Adrenal gland (tissue), 12 donors: ENCODE measurements around the gene TMEM60. TPM values are rescaled to one million over a fixed set of nuclear protein-coding genes. Genes with fewer than 3 reads are reported as not detected.

Source experiments
- DNase-seq, 7 donors: peaks; one replicate each; pipeline ENCODE4 v3.0.0-alpha.2; 2019 to 2020
- H3K27ac ChIP-seq, 5 donors: fragments of 200-600 bp; sonication (generic) in 4 of 5; 1 replicate in 3 of 5; 2 replicates in 2 of 5; pipeline versions ENCODE4 v1.5.1 to v1.8.0; 2016 to 2020; ENCODE audit warnings: mild to moderate bottlenecking in 1 of 5
- H3K27me3 ChIP-seq: fragments of 200-600 bp; 2 replicates; pipeline ENCODE4 v1.8.0; 2021
- H3K36me3 ChIP-seq, 2 donors: fragments of 200-600 bp; replicated peaks in 1 of 2; 1 replicate in 1 of 2; 2 replicates in 1 of 2; pipeline versions ENCODE4 v1.5.1 to v1.8.0; 2018 to 2022
- H3K4me1 ChIP-seq, 2 donors: fragments of 200-600 bp; replicated peaks in 1 of 2; 1 replicate in 1 of 2; 2 replicates in 1 of 2; pipeline versions ENCODE4 v1.5.1 to v1.8.0; 2018 to 2021
- H3K4me3 ChIP-seq, 4 donors: fragments of 200-600 bp; sonication (generic) in 3 of 4; one replicate each; pipeline ENCODE4 v1.5.1; 2016 to 2018
- H3K9me3 ChIP-seq, 3 donors: fragments of 200-600 bp; sonication (generic) in 1 of 3; replicated peaks in 1 of 3; 1 replicate in 2 of 3; 2 replicates in 1 of 3; pipeline versions ENCODE4 v1.5.1 to v1.8.0; 2016 to 2021
- POLR2A ChIP-seq, 2 donors: fragments of 450-650 bp; IDR thresholded peaks; one replicate each; pipeline ENCODE4 v1.6.1; 2017; ENCODE audit warnings: antibody characterized with exemption in 2 of 2, mild to moderate bottlenecking in 2 of 2, moderate library complexity in 1 of 2
- whole genome bisulfite sequencing, 4 donors: extraction: QIAGEN DNeasy Blood & Tissue Kit in 2 of 4; methylation state at CpG; one replicate each; pipeline versions ENCODE4 v1.1.5 to v1.1.7; 2013 to 2017; 5-methylcytosine and 5-hydroxymethylcytosine counted together
- intact Hi-C, 2 donors: fragments of 100-400 bp; cut with DNase I; formaldehyde crosslinking; loops; one replicate each; pipeline versions ENCODE4 v1.14.1 to v1.15.0; 2022 to 2023
- polyA plus RNA-seq, 3 donors: library from polyadenylated mRNA; stranded (reverse); fragments of 200-250 nt in 2 of 3; fragments of 350-450 nt in 1 of 3; fragmentation: Illumina TruSeq in 1 of 3; extraction: RNeasy Lipid Tissue Mini Kit (QIAGEN cat#74804) in 1 of 3; gene quantifications; one replicate each; pipeline ENCODE4 v1.2.3, GENCODE V29; 2013 to 2014
- total RNA-seq, 9 donors: library from RNA; depleted of rRNA in 4 of 9; stranded (reverse); fragments of >200 nt in 4 of 9; fragments of 120-200 nt in 1 of 9; fragmentation: NEBNext Ultra II Directional in 1 of 9; extraction: Animal tissue kit (Norgen Biotek cat#: 25700) in 1 of 9; gene quantifications; one replicate each; pipeline versions ENCODE4 v1.1.0 to v1.2.4, GENCODE V29; 2013 to 2023
- TF ChIP-seq, protein P1 (sequence below), 6 experiments: fragments of 450-650 bp in 4 of 6; fragments of 200-600 bp in 2 of 6; sonication (generic) in 1 of 6; IDR thresholded peaks; 1 replicate in 5 of 6; 2 replicates in 1 of 6; pipeline versions ENCODE4 v1.5.1 to v1.8.0; 2016 to 2021; ENCODE audit warnings: antibody characterized with exemption in 6 of 6, mild to moderate bottlenecking in 2 of 6, moderate library complexity in 1 of 6
- donor health status: healthy with polysubstance abuse.
- donor health status: Bipolar disorder and iron deficiency.
- donor health status: DM: yes; HTN: yes; CAD: no.
- donor health status: DM: no; HTN: no; CAD: no.
- donor health status: DM: no; HTN: no; CAD: no.
- donor health status: DM: yes; HTN: yes; CAD: no.

Gene TMEM60
- total and polyA plus RNA-seq, 12 donors: 13.8 to 30.6 (median 21.0) TPM

- Histone ChIP-seq H3K4me1 (no peaks in the 10 kb centered on the region), H3K27me3 (no peaks in the 10 kb centered on the region), H3K36me3 (peaks cover 0 to 12% of the 10 kb centered on the region in 2 donors), H3K4me3 (no peak overlapping the region), H3K9me3 (peaks cover 0 to 9% (median 0%) of the 10 kb centered on the region in 3 donors), H3K27ac (no peak overlapping the region)
- intact Hi-C loops: no loop called here
- 96 to 98% (median 98%) methylated on average over 4 of the region's 4 CpGs for WGBS, 4 donors
- no peak for TF ChIP-seq POLR2A (IDR thresholded peaks at IDR 0.05)
- TF ChIP-seq, protein P1, sequence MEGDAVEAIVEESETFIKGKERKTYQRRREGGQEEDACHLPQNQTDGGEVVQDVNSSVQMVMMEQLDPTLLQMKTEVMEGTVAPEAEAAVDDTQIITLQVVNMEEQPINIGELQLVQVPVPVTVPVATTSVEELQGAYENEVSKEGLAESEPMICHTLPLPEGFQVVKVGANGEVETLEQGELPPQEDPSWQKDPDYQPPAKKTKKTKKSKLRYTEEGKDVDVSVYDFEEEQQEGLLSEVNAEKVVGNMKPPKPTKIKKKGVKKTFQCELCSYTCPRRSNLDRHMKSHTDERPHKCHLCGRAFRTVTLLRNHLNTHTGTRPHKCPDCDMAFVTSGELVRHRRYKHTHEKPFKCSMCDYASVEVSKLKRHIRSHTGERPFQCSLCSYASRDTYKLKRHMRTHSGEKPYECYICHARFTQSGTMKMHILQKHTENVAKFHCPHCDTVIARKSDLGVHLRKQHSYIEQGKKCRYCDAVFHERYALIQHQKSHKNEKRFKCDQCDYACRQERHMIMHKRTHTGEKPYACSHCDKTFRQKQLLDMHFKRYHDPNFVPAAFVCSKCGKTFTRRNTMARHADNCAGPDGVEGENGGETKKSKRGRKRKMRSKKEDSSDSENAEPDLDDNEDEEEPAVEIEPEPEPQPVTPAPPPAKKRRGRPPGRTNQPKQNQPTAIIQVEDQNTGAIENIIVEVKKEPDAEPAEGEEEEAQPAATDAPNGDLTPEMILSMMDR (IDR thresholded peaks at IDR 0.05): no peak
- DNase-seq: no peak
Observed at GRCh38 chr7:77782383-77782782, 15.9 kb downstream of the TMEM60 start.

- H3K4me3 ChIP-seq: no peak overlapping the region
Observed at GRCh38 chr7:77778535-77778934, 19.7 kb downstream of the TMEM60 start.

DNA sequence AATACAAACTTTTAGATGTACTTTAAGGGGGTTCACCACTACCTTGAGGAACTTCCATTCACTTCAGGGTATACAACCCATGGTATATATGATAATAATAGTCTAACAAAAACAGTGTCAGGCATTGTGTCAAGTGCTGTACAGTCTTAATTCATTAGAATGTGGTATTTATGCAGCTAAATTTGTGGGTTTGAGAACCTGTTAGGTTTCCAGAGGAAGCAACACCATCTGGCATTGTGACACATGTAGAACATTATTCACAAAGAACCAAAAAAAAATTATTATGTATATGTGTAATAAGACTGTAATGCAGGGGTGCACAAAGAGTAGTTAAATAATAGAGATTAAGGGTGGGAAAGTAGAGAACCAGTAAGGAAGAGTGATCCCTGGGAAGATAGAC is 26.3 kb downstream of the TMEM60 start:
- H3K36me3 ChIP-seq: peaks cover 0 to 14% of the 10 kb centered on the region in 2 donors
- H3K27ac ChIP-seq: no peak overlapping the region
- TF ChIP-seq POLR2A (IDR thresholded peaks at IDR 0.05): no peak
- TF ChIP-seq, protein P1 (IDR thresholded peaks at IDR 0.05): no peak
- intact Hi-C loops: no loop called here
- H3K27me3 ChIP-seq: no peaks in the 10 kb centered on the region
- peaks cover 0 to 5% (median 0%) of the 10 kb centered on the region in 3 donors for H3K9me3 ChIP-seq
- H3K4me1 ChIP-seq: no peaks in the 10 kb centered on the region
- DNase-seq: no peak
- no peak overlapping the region for H3K4me3 ChIP-seq

More at GRCh38 chr7:77778535-77778934, 19.7 kb downstream of the TMEM60 start:
- no peak overlapping the region for H3K27ac ChIP-seq
- H3K36me3 ChIP-seq: peaks cover 0 to 13% of the 10 kb centered on the region in 2 donors
- H3K4me1 ChIP-seq: no peaks in the 10 kb centered on the region
- H3K27me3 ChIP-seq: no peaks in the 10 kb centered on the region
- 93 to 97% (median 96%) methylated on average over 2 of the region's 2 CpGs for WGBS, 4 donors
- DNase-seq: no peak
- H3K9me3 ChIP-seq: peaks cover 0 to 10% (median 0%) of the 10 kb centered on the region in 3 donors
- TF ChIP-seq POLR2A (IDR thresholded peaks at IDR 0.05): no peak
- TF ChIP-seq, protein P1 (IDR thresholded peaks at IDR 0.05): no peak
- intact Hi-C loops: no loop called here

DNA sequence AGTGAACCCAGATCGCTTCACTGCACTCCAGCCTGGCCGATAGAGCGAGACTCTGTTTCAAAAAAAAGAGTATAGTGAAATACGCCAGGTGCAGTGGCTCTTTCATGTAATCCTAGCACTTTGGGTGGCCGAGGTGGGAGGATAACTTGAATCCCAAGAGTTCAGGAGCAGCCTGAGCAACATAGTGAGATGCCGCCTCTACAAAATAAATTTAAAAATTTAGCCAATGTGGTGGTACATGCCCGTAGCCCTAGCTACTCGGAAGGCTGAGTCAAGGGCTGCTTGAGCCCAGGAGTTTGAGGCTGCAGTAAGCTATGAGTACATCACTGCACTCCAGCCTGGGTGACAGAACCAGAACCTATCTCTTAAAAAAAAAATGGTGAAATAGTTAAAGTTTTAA is 27.9 kb downstream of the TMEM60 start:
- H3K4me1 ChIP-seq: no peaks in the 10 kb centered on the region
- H3K27ac ChIP-seq: no peak overlapping the region
- no peak for TF ChIP-seq POLR2A (IDR thresholded peaks at IDR 0.05)
- TF ChIP-seq, protein P1 (IDR thresholded peaks at IDR 0.05): no peak
- intact Hi-C loops: no loop called here
- no peak for DNase-seq
- H3K36me3 ChIP-seq: peaks cover 0 to 14% of the 10 kb centered on the region in 2 donors
- no peaks in the 10 kb centered on the region for H3K9me3 ChIP-seq
- H3K27me3 ChIP-seq: no peaks in the 10 kb centered on the region
- no peak overlapping the region for H3K4me3 ChIP-seq
- WGBS, 4 donors: 90 to 94% (median 92%) methylated on average over 8 of the region's 8 CpGs
